HEK293T (cell line): ENCODE data around the gene ITGA11.

Experiments used
- ARNT ChIP-seq: fragments of 450-650 bp; IDR thresholded peaks from 2 replicates; pipeline ENCODE4 v1.6.1; 2017; ENCODE audit warnings: mild to moderate bottlenecking
- BHLHE40 ChIP-seq: fragments of 450-650 bp; IDR thresholded peaks from 2 replicates; pipeline ENCODE4 v1.6.1; 2016; ENCODE audit warnings: mild to moderate bottlenecking, moderate library complexity, borderline replicate concordance
- CTBP1 ChIP-seq: fragments of 450-650 bp; IDR thresholded peaks from 2 replicates; pipeline ENCODE4 v1.6.1; 2016; ENCODE audit warnings: borderline replicate concordance
- ELF4 ChIP-seq: fragments of 450-650 bp; IDR thresholded peaks from 2 replicates; pipeline ENCODE4 v1.6.1; 2017; ENCODE audit warnings: antibody characterized with exemption
- FOXA1 ChIP-seq: fragments of 450-650 bp; IDR thresholded peaks from 2 replicates; pipeline ENCODE4 v1.6.1; 2016; ENCODE audit warnings: mild to moderate bottlenecking
- FOXK2 ChIP-seq: fragments of 450-650 bp; IDR thresholded peaks from 2 replicates; pipeline ENCODE4 v1.6.1; 2016; ENCODE audit warnings: mild to moderate bottlenecking
- HDGF ChIP-seq: fragments of 450-650 bp; IDR thresholded peaks from 2 replicates; pipeline ENCODE4 v1.6.1; 2017; ENCODE audit warnings: antibody characterized with exemption, borderline replicate concordance
- L3MBTL2 ChIP-seq: fragments of 450-650 bp; conservative IDR thresholded peaks from 2 replicates; pipeline ENCODE4 v1.6.1; 2016; ENCODE audit warnings: mild to moderate bottlenecking
- NFRKB ChIP-seq: fragments of 450-650 bp; IDR thresholded peaks from 2 replicates; pipeline ENCODE4 v1.6.1; 2016; ENCODE audit warnings: mild to moderate bottlenecking, moderate library complexity
- PKNOX1 ChIP-seq: fragments of 450-650 bp; IDR thresholded peaks from 2 replicates; pipeline ENCODE4 v1.6.1; 2016
- SUZ12 ChIP-seq: fragments of 450-650 bp; IDR thresholded peaks from 2 replicates; pipeline ENCODE4 v1.6.1; 2016; ENCODE audit warnings: mild to moderate bottlenecking
- TARDBP ChIP-seq: fragments of 450-650 bp; IDR thresholded peaks from 2 replicates; pipeline ENCODE4 v1.6.1; 2016
- ZNF384 ChIP-seq: fragments of 450-650 bp; IDR thresholded peaks from 2 replicates; pipeline ENCODE4 v1.6.1; 2016

- TF ChIP-seq SUZ12 (no peak), ARNT (no peak), FOXA1 (no peak), FOXK2 (no peak), L3MBTL2 (no peak), TARDBP (no peak), BHLHE40 (no peak), PKNOX1 (no peak), ELF4 (no peak), ZNF384 (no peak), CTBP1 (no peak), NFRKB (no peak), HDGF (no peak)
Measured at GRCh38 chr15:68319997-68320396, 112.0 kb downstream of the ITGA11 start.
